Measurements from ENCODE around the gene BDKRB2. TPM values are rescaled to one million over a fixed set of nuclear protein-coding genes. Genes with fewer than 3 reads are reported as not detected.

Gene BDKRB2
- total RNA-seq, 1 donor from 2014 or later: 2.6 TPM

GRCh38 chr14:96247031-96247430 is 42.4 kb downstream of the BDKRB2 start:
- no peaks in the 10 kb centered on the region for H3K36me3 ChIP-seq (ENCODE audit: control insufficient read depth in 3 of 3, insufficient read depth in 3 of 3, low read length in 3 of 3)
- H3K4me3 ChIP-seq (ENCODE audit: low read length in 3 of 3): no peak overlapping the region
- H3K27me3 ChIP-seq (ENCODE audit: control insufficient read depth in 3 of 3, insufficient read depth in 3 of 3, low read length in 3 of 3): peaks cover 0 to 2% (median 0%) of the 10 kb centered on the region in 3 donors
- no peaks in the 10 kb centered on the region for H3K4me1 ChIP-seq (ENCODE audit: control insufficient read depth in 3 of 3, insufficient read depth in 3 of 3, low read length in 3 of 3)
- no peaks in the 10 kb centered on the region for H3K9me3 ChIP-seq (ENCODE audit: control insufficient read depth in 3 of 3, low read length in 3 of 3)
- H3K27ac ChIP-seq (ENCODE audit: low read depth, low read length): no peak overlapping the region
- H3K9ac ChIP-seq (ENCODE audit: low read depth in 1 of 3, low read length in 3 of 3): no peak overlapping the region

DNA sequence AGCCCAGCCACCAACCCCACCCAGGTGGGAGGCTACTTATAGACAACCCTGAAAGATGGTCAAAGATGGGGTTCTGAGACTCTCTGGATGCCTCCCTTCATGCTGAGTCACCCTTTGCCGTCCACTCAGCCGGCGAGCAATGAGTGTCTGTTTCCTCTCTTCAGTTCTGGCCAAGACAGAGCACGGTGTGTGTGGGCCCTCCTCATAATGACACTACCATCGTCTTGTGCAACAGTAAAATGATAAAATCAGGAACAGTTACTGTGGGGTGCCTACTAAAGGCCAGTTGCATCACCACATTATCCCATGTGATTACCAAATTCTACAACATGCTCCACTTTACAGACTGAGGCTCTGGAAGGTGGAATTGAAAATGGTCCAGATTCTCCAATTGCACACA is 44.4 kb downstream of the BDKRB2 start:
- Histone ChIP-seq H3K4me1 (ENCODE audit: control insufficient read depth in 3 of 3, insufficient read depth in 3 of 3, low read length in 3 of 3) (no peaks in the 10 kb centered on the region), H3K4me3 (ENCODE audit: low read length in 3 of 3) (no peak overlapping the region), H3K9me3 (ENCODE audit: control insufficient read depth in 3 of 3, low read length in 3 of 3) (no peaks in the 10 kb centered on the region), H3K27me3 (ENCODE audit: control insufficient read depth in 3 of 3, insufficient read depth in 3 of 3, low read length in 3 of 3) (peaks cover 0 to 2% (median 0%) of the 10 kb centered on the region in 3 donors), H3K36me3 (ENCODE audit: control insufficient read depth in 3 of 3, insufficient read depth in 3 of 3, low read length in 3 of 3) (no peaks in the 10 kb centered on the region), H3K9ac (ENCODE audit: low read depth in 1 of 3, low read length in 3 of 3) (no peak overlapping the region), H3K27ac (ENCODE audit: low read depth, low read length) (no peak overlapping the region)

DNA sequence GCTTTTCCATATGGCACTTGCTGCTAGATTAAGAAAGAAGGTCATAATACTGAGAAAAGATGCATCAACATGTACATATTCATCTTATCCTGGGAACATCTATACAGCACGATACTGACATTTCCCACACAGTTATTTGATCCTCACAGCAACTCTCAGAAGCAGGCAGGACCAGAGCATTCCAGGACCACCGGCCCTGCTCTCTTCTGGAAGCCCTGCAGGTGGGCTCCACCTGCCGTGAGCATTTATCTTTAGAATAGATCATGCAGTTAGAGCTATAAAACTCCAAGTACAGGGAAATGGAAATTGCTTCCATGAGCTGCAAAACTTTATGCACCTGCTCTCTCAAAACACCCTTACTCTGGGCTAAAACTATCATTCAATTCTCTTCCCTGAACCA is 45.8 kb downstream of the BDKRB2 start:
- H3K4me1 ChIP-seq (ENCODE audit: control insufficient read depth in 3 of 3, insufficient read depth in 3 of 3, low read length in 3 of 3): peaks cover 2 to 5% (median 4%) of the 10 kb centered on the region in 3 donors
- no peaks in the 10 kb centered on the region for H3K36me3 ChIP-seq (ENCODE audit: control insufficient read depth in 3 of 3, insufficient read depth in 3 of 3, low read length in 3 of 3)
- no peak overlapping the region for H3K9ac ChIP-seq (ENCODE audit: low read depth in 1 of 3, low read length in 3 of 3)
- peaks cover 0 to 2% (median 0%) of the 10 kb centered on the region in 3 donors for H3K27me3 ChIP-seq (ENCODE audit: control insufficient read depth in 3 of 3, insufficient read depth in 3 of 3, low read length in 3 of 3)
- H3K4me3 ChIP-seq (ENCODE audit: low read length in 3 of 3): no peak overlapping the region
- H3K9me3 ChIP-seq (ENCODE audit: control insufficient read depth in 3 of 3, low read length in 3 of 3): no peaks in the 10 kb centered on the region
- H3K27ac ChIP-seq (ENCODE audit: low read depth, low read length): no peak overlapping the region

GRCh38 chr14:96251656-96252155 is 47.1 kb downstream of the BDKRB2 start:
- no peak overlapping the region for H3K9ac ChIP-seq (ENCODE audit: low read depth in 1 of 3, low read length in 3 of 3)
- no peaks in the 10 kb centered on the region for H3K36me3 ChIP-seq (ENCODE audit: control insufficient read depth in 3 of 3, insufficient read depth in 3 of 3, low read length in 3 of 3)
- no peaks in the 10 kb centered on the region for H3K9me3 ChIP-seq (ENCODE audit: control insufficient read depth in 3 of 3, low read length in 3 of 3)
- peaks cover 9 to 12% (median 11%) of the 10 kb centered on the region in 3 donors for H3K4me1 ChIP-seq (ENCODE audit: control insufficient read depth in 3 of 3, insufficient read depth in 3 of 3, low read length in 3 of 3)
- peaks cover 0 to 2% (median 0%) of the 10 kb centered on the region in 3 donors for H3K27me3 ChIP-seq (ENCODE audit: control insufficient read depth in 3 of 3, insufficient read depth in 3 of 3, low read length in 3 of 3)
- H3K4me3 ChIP-seq (ENCODE audit: low read length in 3 of 3): no peak overlapping the region
- no peak overlapping the region for H3K27ac ChIP-seq (ENCODE audit: low read depth, low read length)

- H3K4me1 ChIP-seq (ENCODE audit: control insufficient read depth in 3 of 3, insufficient read depth in 3 of 3, low read length in 3 of 3): peaks cover 9 to 15% (median 11%) of the 10 kb centered on the region in 3 donors
- H3K9me3 ChIP-seq (ENCODE audit: control insufficient read depth in 3 of 3, low read length in 3 of 3): no peaks in the 10 kb centered on the region
- H3K27me3 ChIP-seq (ENCODE audit: control insufficient read depth in 3 of 3, insufficient read depth in 3 of 3, low read length in 3 of 3): peaks cover 0 to 2% (median 0%) of the 10 kb centered on the region in 3 donors
- no peaks in the 10 kb centered on the region for H3K36me3 ChIP-seq (ENCODE audit: control insufficient read depth in 3 of 3, insufficient read depth in 3 of 3, low read length in 3 of 3)
- H3K9ac ChIP-seq (ENCODE audit: low read depth in 1 of 3, low read length in 3 of 3): no peak overlapping the region
- no peak overlapping the region for H3K4me3 ChIP-seq (ENCODE audit: low read length in 3 of 3)
- H3K27ac ChIP-seq (ENCODE audit: low read depth, low read length): no peak overlapping the region
These were observed 47.8 kb downstream of the BDKRB2 start for GRCh38 chr14:96252323-96252998.

- Histone ChIP-seq H3K27me3 (ENCODE audit: control insufficient read depth in 3 of 3, insufficient read depth in 3 of 3, low read length in 3 of 3) (peaks cover 0 to 2% (median 0%) of the 10 kb centered on the region in 3 donors), H3K4me1 (ENCODE audit: control insufficient read depth in 3 of 3, insufficient read depth in 3 of 3, low read length in 3 of 3) (peaks cover 9 to 15% (median 11%) of the 10 kb centered on the region in 3 donors), H3K9me3 (ENCODE audit: control insufficient read depth in 3 of 3, low read length in 3 of 3) (no peaks in the 10 kb centered on the region), H3K9ac (ENCODE audit: low read depth in 1 of 3, low read length in 3 of 3) (no peak overlapping the region), H3K27ac (ENCODE audit: low read depth, low read length) (no peak overlapping the region), H3K4me3 (ENCODE audit: low read length in 3 of 3) (no peak overlapping the region), H3K36me3 (ENCODE audit: control insufficient read depth in 3 of 3, insufficient read depth in 3 of 3, low read length in 3 of 3) (no peaks in the 10 kb centered on the region)
These were observed 48.4 kb downstream of the BDKRB2 start for GRCh38 chr14:96252999-96253539.

GRCh38 chr14:96254687-96255086 is 50.0 kb downstream of the BDKRB2 start:
- Histone ChIP-seq H3K4me3 (ENCODE audit: low read length in 3 of 3) (no peak overlapping the region), H3K36me3 (ENCODE audit: control insufficient read depth in 3 of 3, insufficient read depth in 3 of 3, low read length in 3 of 3) (no peaks in the 10 kb centered on the region), H3K9ac (ENCODE audit: low read depth in 1 of 3, low read length in 3 of 3) (no peak overlapping the region), H3K27me3 (ENCODE audit: control insufficient read depth in 3 of 3, insufficient read depth in 3 of 3, low read length in 3 of 3) (peaks cover 0 to 2% (median 0%) of the 10 kb centered on the region in 3 donors), H3K9me3 (ENCODE audit: control insufficient read depth in 3 of 3, low read length in 3 of 3) (no peaks in the 10 kb centered on the region), H3K27ac (ENCODE audit: low read depth, low read length) (no peak overlapping the region), H3K4me1 (ENCODE audit: control insufficient read depth in 3 of 3, insufficient read depth in 3 of 3, low read length in 3 of 3) (peaks cover 9 to 15% (median 11%) of the 10 kb centered on the region in 3 donors)

DNA sequence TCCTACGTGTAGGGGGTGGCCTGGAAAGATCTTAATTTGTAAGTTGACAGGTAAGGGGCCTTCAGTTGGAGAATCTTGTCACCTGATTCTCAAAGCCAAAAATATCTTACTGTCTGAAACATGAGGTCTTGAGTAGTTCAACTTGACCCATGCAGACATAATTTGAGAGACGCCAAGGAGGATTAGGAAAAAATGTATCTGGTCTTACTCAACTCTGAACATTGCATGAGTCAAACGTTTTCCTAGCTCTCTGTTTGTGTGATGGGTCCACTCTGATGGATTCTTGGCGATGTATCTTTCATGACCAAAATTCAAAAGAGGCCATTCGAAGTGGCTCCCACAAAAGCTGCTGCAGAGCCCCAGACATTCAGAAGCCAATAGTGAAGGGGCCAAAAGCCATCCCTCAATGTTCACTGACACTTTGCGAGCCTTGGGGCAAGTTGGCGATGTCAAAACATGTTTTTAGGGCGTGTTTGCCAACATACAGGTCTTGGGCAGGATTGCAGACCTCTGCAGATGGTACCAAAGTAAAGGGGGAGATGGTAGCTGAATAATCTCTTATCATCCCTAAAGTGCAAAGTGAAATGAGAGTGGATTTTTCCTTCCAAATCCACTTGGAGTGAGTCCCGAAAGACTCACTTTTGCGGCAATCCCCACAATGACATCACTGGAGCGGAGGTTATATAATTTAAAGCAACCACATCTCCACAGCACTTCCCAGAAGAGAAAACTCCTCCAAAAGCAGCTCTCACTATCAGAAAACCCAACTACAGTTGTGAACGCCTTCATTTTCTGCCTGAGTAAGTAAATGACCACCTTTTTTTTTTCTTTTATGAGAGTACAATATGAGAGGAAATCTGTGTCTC is 51.1 kb downstream of the BDKRB2 start, which contains the start of gene BDKRB1:
Gene BDKRB1, plus strand, starts transcription at position 710 of the 866 bp plus-strand sequence. CDS start 7,473 bp downstream, outside the sequence.
- Histone ChIP-seq H3K27me3 (ENCODE audit: control insufficient read depth in 3 of 3, insufficient read depth in 3 of 3, low read length in 3 of 3) (peaks cover 0 to 2% (median 0%) of the 10 kb centered on the region in 3 donors), H3K27ac (ENCODE audit: low read depth, low read length) (peak within 1 kb of the TSS; percentile 28), H3K9ac (ENCODE audit: low read depth in 1 of 3, low read length in 3 of 3) (no peak within 1 kb of the TSS), H3K4me1 (ENCODE audit: control insufficient read depth in 3 of 3, insufficient read depth in 3 of 3, low read length in 3 of 3) (peaks cover 9 to 15% (median 11%) of the 10 kb centered on the region in 3 donors), H3K9me3 (ENCODE audit: control insufficient read depth in 3 of 3, low read length in 3 of 3) (no peaks in the 10 kb centered on the region), H3K36me3 (ENCODE audit: control insufficient read depth in 3 of 3, insufficient read depth in 3 of 3, low read length in 3 of 3) (no peaks in the 10 kb centered on the region), H3K4me3 (ENCODE audit: low read length in 3 of 3) (no peak within 1 kb of the TSS)

DNA sequence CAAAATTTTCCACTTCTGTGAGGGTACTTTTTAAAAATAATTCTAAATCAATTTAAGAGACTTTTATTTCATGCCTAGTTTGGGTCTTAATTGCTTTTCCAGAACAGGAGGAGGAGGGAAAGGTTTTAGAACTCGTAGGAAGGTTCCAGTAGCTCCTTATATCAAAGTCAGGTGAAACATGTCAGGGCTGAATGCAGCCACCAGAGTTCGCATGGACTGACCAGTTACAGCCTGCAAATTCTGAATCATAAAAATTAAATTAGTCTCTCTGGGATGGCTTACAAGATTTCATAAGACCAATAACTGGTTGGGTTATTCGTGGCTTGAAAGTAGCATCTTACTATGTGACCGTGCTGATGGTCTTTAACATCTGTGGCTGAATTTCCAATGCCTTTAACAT is 51.8 kb downstream of the BDKRB2 start:
- H3K9me3 ChIP-seq (ENCODE audit: control insufficient read depth in 3 of 3, low read length in 3 of 3): no peaks in the 10 kb centered on the region
- H3K4me1 ChIP-seq (ENCODE audit: control insufficient read depth in 3 of 3, insufficient read depth in 3 of 3, low read length in 3 of 3): peaks cover 9 to 15% (median 11%) of the 10 kb centered on the region in 3 donors
- no peak overlapping the region for H3K9ac ChIP-seq (ENCODE audit: low read depth in 1 of 3, low read length in 3 of 3)
- H3K27ac ChIP-seq (ENCODE audit: low read depth, low read length): peak overlapping the region; percentile 28
- no peaks in the 10 kb centered on the region for H3K36me3 ChIP-seq (ENCODE audit: control insufficient read depth in 3 of 3, insufficient read depth in 3 of 3, low read length in 3 of 3)
- H3K27me3 ChIP-seq (ENCODE audit: control insufficient read depth in 3 of 3, insufficient read depth in 3 of 3, low read length in 3 of 3): no peaks in the 10 kb centered on the region
- H3K4me3 ChIP-seq (ENCODE audit: low read length in 3 of 3): no peak overlapping the region
